Panc1 (cell line): ENCODE data around the gene KIF4A. TPM values are rescaled to one million over a fixed set of nuclear protein-coding genes. Genes with fewer than 3 reads are reported as not detected.

Source experiments
- ATAC-seq: fragments of 200-7000 bp; cut with Tn5 transposase; 2 replicates; pipeline ENCODE4 v1.9.1; 2020; ENCODE audit warnings: mild to moderate bottlenecking, moderate library complexity
- BruUV-seq: library from RNA; stranded (reverse); fragments of 400-500 nt; replicated peaks from 2 replicates; lab custom pipeline; 2021; lab: Mats Ljungman, UMichigan
- CTCF ChIA-PET: fragments of 300-600 bp; sonication (Branson Sonifier 250); formaldehyde crosslinking; loops from one replicate; lab custom pipeline; 2022; ENCODE audit warnings: antibody characterized with exemption; lab: Charles Lee
- POLR2A ChIA-PET: fragments of 300-600 bp; sonication (Branson Sonifier 250); formaldehyde crosslinking; loops from one replicate; lab custom pipeline; 2022; ENCODE audit warnings: antibody characterized with exemption; lab: Charles Lee
- DNase-seq: peaks from one replicate; pipeline ENCODE4 v3.0.0-alpha.2; 2010; ENCODE audit warnings: low read depth, low spot score
- H3K27ac ChIP-seq: 2 replicates; pipeline ENCODE4 v1.5.1; 2011; ENCODE audit warnings: mild to moderate bottlenecking, low read length, inconsistent platforms
- H3K27me3 ChIP-seq: fragments of 200-500 bp; sonication (Bioruptor generic); 2 replicates; pipeline ENCODE4 v1.6.0; 2014; ENCODE audit warnings: low read length, inconsistent platforms; ENCODE audit not compliant: control insufficient read depth, insufficient read depth
- H3K36me3 ChIP-seq: fragments of 200-500 bp; sonication (Bioruptor generic); 2 replicates; pipeline ENCODE4 v1.5.1; 2014; ENCODE audit warnings: inconsistent platforms, mild to moderate bottlenecking, low read length, moderate library complexity; ENCODE audit not compliant: control insufficient read depth, insufficient read depth
- H3K4me1 ChIP-seq: 2 replicates; pipeline ENCODE4 v1.5.1; 2011; ENCODE audit warnings: inconsistent platforms, mild to moderate bottlenecking, low read length, moderate library complexity; ENCODE audit not compliant: control insufficient read depth, insufficient read depth
- H3K4me3 ChIP-seq, 2 experiments: 2 replicates each; pipeline ENCODE4 v1.5.1; 2011 to 2012; ENCODE audit warnings: low read depth in 2 of 2, low read length in 2 of 2, mild to moderate bottlenecking in 2 of 2, inconsistent platforms in 1 of 2, moderate library complexity in 1 of 2
- H3K9me3 ChIP-seq: fragments of 200-500 bp; sonication (Bioruptor generic); 2 replicates; pipeline ENCODE4 v1.5.1; 2014; ENCODE audit warnings: low read depth, mild to moderate bottlenecking, inconsistent platforms, low read length, moderate library complexity; ENCODE audit not compliant: control insufficient read depth, insufficient read depth
- POLR2AphosphoS5 ChIP-seq: IDR thresholded peaks from 2 replicates; pipeline ENCODE4 v1.6.1; 2012; ENCODE audit warnings: mild to moderate bottlenecking, low read depth, low read length, moderate library complexity
- SIN3A ChIP-seq: IDR thresholded peaks from 2 replicates; pipeline ENCODE4 v1.6.1; 2012; ENCODE audit warnings: low read depth, mild to moderate bottlenecking, low read length, moderate library complexity, borderline replicate concordance; ENCODE audit not compliant: insufficient read depth
- TCF7L2 ChIP-seq: IDR thresholded peaks from 2 replicates; pipeline ENCODE4 v1.6.1; 2011; ENCODE audit warnings: mild to moderate bottlenecking, low read depth, low read length, inconsistent platforms
- in situ Hi-C: cut with HindIII; loops from 2 replicates; pipeline ENCODE4 v1.10.0; 2016; ENCODE audit warnings: low sequenced_read_pairs, low pct_unique_long_range_greater_than_20kb
- intact Hi-C: fragments of 100-400 bp; cut with micrococcal nuclease; formaldehyde crosslinking; loops from one replicate; pipeline ENCODE4 v1.10.0; 2022; ENCODE audit not compliant: unreplicated experiment
- total RNA-seq: library from RNA; stranded (reverse); gene quantifications from one replicate; pipeline ENCODE4 v1.2.1, GENCODE V29; 2021; ENCODE audit not compliant: unreplicated experiment
- TF ChIP-seq, protein P1 (sequence below), 2 experiments: IDR thresholded peaks; 2 replicates each; pipeline ENCODE4 v1.6.1; 2011 to 2012; ENCODE audit warnings: low read depth in 2 of 2, control low read depth in 1 of 2, low read length in 1 of 2, mild to moderate bottlenecking in 1 of 2, moderate library complexity in 1 of 2; ENCODE audit not compliant: insufficient read depth in 1 of 2
- TF ChIP-seq, protein P2 (sequence below): fragments of 450-650 bp; IDR thresholded peaks from 2 replicates; pipeline ENCODE4 v1.5.1; 2017; ENCODE audit warnings: mild to moderate bottlenecking

The KIF4A gene
- total RNA-seq, 1 experiment from 2014 or later, result 62.6 TPM

GRCh38 chrX:70436343-70436742, 146.4 kb downstream of the KIF4A start:
- H3K27me3 ChIP-seq, result no peaks in the 10 kb centered on the region
- DNase-seq, result no peak
- intact Hi-C loops (no loop called here), in situ Hi-C loops (no loop called here)
- H3K36me3 ChIP-seq, result no peaks in the 10 kb centered on the region
- H3K4me3 ChIP-seq, result no peak overlapping the region
- H3K9me3 ChIP-seq, result no peaks in the 10 kb centered on the region
- ATAC-seq, result no peak
- no TSS peak for BruUV-seq
- ChIA-PET CTCF (no interaction called here), POLR2A (no interaction called here)
- peaks cover 7% of the 10 kb centered on the region for H3K4me1 ChIP-seq
- TF ChIP-seq, protein P1, sequence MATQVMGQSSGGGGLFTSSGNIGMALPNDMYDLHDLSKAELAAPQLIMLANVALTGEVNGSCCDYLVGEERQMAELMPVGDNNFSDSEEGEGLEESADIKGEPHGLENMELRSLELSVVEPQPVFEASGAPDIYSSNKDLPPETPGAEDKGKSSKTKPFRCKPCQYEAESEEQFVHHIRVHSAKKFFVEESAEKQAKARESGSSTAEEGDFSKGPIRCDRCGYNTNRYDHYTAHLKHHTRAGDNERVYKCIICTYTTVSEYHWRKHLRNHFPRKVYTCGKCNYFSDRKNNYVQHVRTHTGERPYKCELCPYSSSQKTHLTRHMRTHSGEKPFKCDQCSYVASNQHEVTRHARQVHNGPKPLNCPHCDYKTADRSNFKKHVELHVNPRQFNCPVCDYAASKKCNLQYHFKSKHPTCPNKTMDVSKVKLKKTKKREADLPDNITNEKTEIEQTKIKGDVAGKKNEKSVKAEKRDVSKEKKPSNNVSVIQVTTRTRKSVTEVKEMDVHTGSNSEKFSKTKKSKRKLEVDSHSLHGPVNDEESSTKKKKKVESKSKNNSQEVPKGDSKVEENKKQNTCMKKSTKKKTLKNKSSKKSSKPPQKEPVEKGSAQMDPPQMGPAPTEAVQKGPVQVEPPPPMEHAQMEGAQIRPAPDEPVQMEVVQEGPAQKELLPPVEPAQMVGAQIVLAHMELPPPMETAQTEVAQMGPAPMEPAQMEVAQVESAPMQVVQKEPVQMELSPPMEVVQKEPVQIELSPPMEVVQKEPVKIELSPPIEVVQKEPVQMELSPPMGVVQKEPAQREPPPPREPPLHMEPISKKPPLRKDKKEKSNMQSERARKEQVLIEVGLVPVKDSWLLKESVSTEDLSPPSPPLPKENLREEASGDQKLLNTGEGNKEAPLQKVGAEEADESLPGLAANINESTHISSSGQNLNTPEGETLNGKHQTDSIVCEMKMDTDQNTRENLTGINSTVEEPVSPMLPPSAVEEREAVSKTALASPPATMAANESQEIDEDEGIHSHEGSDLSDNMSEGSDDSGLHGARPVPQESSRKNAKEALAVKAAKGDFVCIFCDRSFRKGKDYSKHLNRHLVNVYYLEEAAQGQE (IDR thresholded peaks at IDR 0.05; ENCODE audit: insufficient read depth in 1 of 2, low read depth in 2 of 2, low read length in 1 of 2), result no peak
- TF ChIP-seq SIN3A (no peak), TCF7L2 (no peak), POLR2AphosphoS5 (no peak)
- TF ChIP-seq, protein P2, sequence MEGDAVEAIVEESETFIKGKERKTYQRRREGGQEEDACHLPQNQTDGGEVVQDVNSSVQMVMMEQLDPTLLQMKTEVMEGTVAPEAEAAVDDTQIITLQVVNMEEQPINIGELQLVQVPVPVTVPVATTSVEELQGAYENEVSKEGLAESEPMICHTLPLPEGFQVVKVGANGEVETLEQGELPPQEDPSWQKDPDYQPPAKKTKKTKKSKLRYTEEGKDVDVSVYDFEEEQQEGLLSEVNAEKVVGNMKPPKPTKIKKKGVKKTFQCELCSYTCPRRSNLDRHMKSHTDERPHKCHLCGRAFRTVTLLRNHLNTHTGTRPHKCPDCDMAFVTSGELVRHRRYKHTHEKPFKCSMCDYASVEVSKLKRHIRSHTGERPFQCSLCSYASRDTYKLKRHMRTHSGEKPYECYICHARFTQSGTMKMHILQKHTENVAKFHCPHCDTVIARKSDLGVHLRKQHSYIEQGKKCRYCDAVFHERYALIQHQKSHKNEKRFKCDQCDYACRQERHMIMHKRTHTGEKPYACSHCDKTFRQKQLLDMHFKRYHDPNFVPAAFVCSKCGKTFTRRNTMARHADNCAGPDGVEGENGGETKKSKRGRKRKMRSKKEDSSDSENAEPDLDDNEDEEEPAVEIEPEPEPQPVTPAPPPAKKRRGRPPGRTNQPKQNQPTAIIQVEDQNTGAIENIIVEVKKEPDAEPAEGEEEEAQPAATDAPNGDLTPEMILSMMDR, result no peak
- H3K27ac ChIP-seq, result no peak overlapping the region

GRCh38 chrX:70437011-70437410, 147.1 kb downstream of the KIF4A start:
- intact Hi-C loops (no loop called here), in situ Hi-C loops (no loop called here)
- BruUV-seq, result no TSS peak
- ChIA-PET CTCF (no interaction called here), POLR2A (no interaction called here)
- DNase-seq (no peak), ATAC-seq (no peak)
- Histone ChIP-seq H3K9me3 (no peaks in the 10 kb centered on the region), H3K27me3 (peaks cover 2% of the 10 kb centered on the region; the same call in 1 of the 2 replicates), H3K27ac (no peak overlapping the region), H3K4me3 (no peak overlapping the region), H3K4me1 (peaks cover 7% of the 10 kb centered on the region), H3K36me3 (no peaks in the 10 kb centered on the region)
- no peak for TF ChIP-seq POLR2AphosphoS5
- TF ChIP-seq, protein P2, result no peak
- TF ChIP-seq, protein P1 (IDR thresholded peaks at IDR 0.05; ENCODE audit: insufficient read depth in 1 of 2, low read depth in 2 of 2, low read length in 1 of 2), result no peak
- TF ChIP-seq SIN3A, result no peak
- no peak for TF ChIP-seq TCF7L2
